Naive thymus-derived CD4-positive, alpha-beta T cell (primary cell): ENCODE data around the gene THSD4. TPM values are rescaled to one million over a fixed set of nuclear protein-coding genes. Genes with fewer than 3 reads are reported as not detected.

Source experiments
- ATAC-seq: fragments of 150-1000 bp; cut with Tn5 transposase; 2 replicates; pipeline ENCODE4 v1.10.0; 2021; ENCODE audit warnings: mild to moderate bottlenecking, moderate library complexity
- CTCF ChIA-PET: fragments of 350-600 bp; sonication (Branson Sonifier 250); formaldehyde crosslinking; loops from one replicate; lab custom pipeline; 2021; ENCODE audit warnings: antibody characterized with exemption; lab: Charles Lee
- POLR2A ChIA-PET: fragments of 350-600 bp; sonication (Branson Sonifier 250); formaldehyde crosslinking; loops from one replicate; lab custom pipeline; 2021; ENCODE audit warnings: antibody characterized with exemption, inconsistent platforms; lab: Charles Lee
- DNase-seq, 9 donors: peaks; one replicate each; pipeline versions ENCODE4 v3.0.0 to v3.0.0-alpha.2; 2020 to 2022; ENCODE audit warnings: mixed read lengths in 1 of 9
- H3K27ac ChIP-seq: one replicate; pipeline ENCODE4 v1.7.0; 2013; ENCODE audit warnings: mild to moderate bottlenecking, low read depth, low read length, moderate library complexity
- H3K27me3 ChIP-seq, 2 donors: one replicate each; pipeline ENCODE4 v1.7.0; 2013; ENCODE audit warnings: low read length in 2 of 2, mild to moderate bottlenecking in 2 of 2, moderate library complexity in 2 of 2; ENCODE audit not compliant: control insufficient read depth in 2 of 2, insufficient read depth in 2 of 2
- H3K36me3 ChIP-seq, 3 experiments: 1 replicate in 2 of 3; 2 replicates in 1 of 3; pipeline ENCODE4 v1.7.0; 2013; ENCODE audit warnings: low read length in 3 of 3, mild to moderate bottlenecking in 3 of 3, moderate library complexity in 1 of 3; ENCODE audit not compliant: insufficient read depth in 3 of 3, control insufficient read depth in 2 of 3
- H3K4me1 ChIP-seq, 2 donors: one replicate each; pipeline ENCODE4 v1.7.0; 2013; ENCODE audit warnings: low read length in 2 of 2, mild to moderate bottlenecking in 2 of 2, moderate library complexity in 1 of 2; ENCODE audit not compliant: control insufficient read depth in 2 of 2, insufficient read depth in 2 of 2
- H3K4me3 ChIP-seq: 2 replicates; pipeline ENCODE4 v1.7.0; 2013; ENCODE audit warnings: mild to moderate bottlenecking, low read length
- H3K9me3 ChIP-seq, 3 experiments: 1 replicate in 2 of 3; 2 replicates in 1 of 3; pipeline ENCODE4 v1.7.0; 2013; ENCODE audit warnings: low read length in 3 of 3; ENCODE audit not compliant: control insufficient read depth in 2 of 3
- H3K27ac Mint-ChIP-seq, 9 donors: one replicate each; pipeline ENCODE4 v1.8.0; 2020 to 2022; ENCODE audit warnings: mixed read lengths in 9 of 9, mild to moderate bottlenecking in 8 of 9, moderate library complexity in 5 of 9, inconsistent platforms in 2 of 9
- H3K27me3 Mint-ChIP-seq, 5 donors: one replicate each; pipeline ENCODE4 v1.8.0; 2021 to 2022; ENCODE audit warnings: mixed read lengths in 5 of 5, mild to moderate bottlenecking in 1 of 5
- H3K36me3 Mint-ChIP-seq, 5 donors: one replicate each; pipeline ENCODE4 v1.8.0; 2020 to 2022; ENCODE audit warnings: mixed read lengths in 5 of 5, mild to moderate bottlenecking in 3 of 5, inconsistent platforms in 1 of 5
- H3K4me1 Mint-ChIP-seq, 7 donors: one replicate each; pipeline ENCODE4 v1.8.0; 2020 to 2022; ENCODE audit warnings: mixed read lengths in 7 of 7, mild to moderate bottlenecking in 3 of 7, inconsistent platforms in 1 of 7
- H3K4me3 Mint-ChIP-seq, 10 donors: one replicate each; pipeline ENCODE4 v1.8.0; 2020 to 2022; ENCODE audit warnings: mild to moderate bottlenecking in 10 of 10, mixed read lengths in 10 of 10, moderate library complexity in 6 of 10, inconsistent platforms in 2 of 10
- H3K9me3 Mint-ChIP-seq, 11 donors: one replicate each; pipeline ENCODE4 v1.8.0; 2020 to 2022; ENCODE audit warnings: mixed read lengths in 11 of 11, mild to moderate bottlenecking in 4 of 11, inconsistent platforms in 1 of 11, moderate library complexity in 1 of 11
- intact Hi-C, 2 donors: fragments of 100-400 bp; cut with micrococcal nuclease; formaldehyde crosslinking; loops; one replicate each; pipeline ENCODE4 v1.15.1; 2023
- polyA plus RNA-seq, 2 donors: library from polyadenylated mRNA; unstranded; fragments of 300-500 nt; fragmentation: Illumina TruSeq; gene quantifications; one replicate each; pipeline ENCODE4 v1.2.3, GENCODE V29; 2021
- total RNA-seq, 6 experiments: library from RNA in 5 of 6; stranded (reverse) in 5 of 6; gene quantifications; 1 replicate in 5 of 6; 2 replicates in 1 of 6; pipeline ENCODE4 v1.2.3 and lab custom pipeline; 2021 to 2026

Gene THSD4
- total and polyA plus RNA-seq, 7 experiments from 2014 or later = not detected

- Histone ChIP-seq H3K36me3 (no peaks in the 10 kb centered on the region), H3K27me3 (no peaks in the 10 kb centered on the region), H3K27ac (no peak overlapping the region), H3K4me1 (no peaks in the 10 kb centered on the region), H3K4me3 (no peak overlapping the region), H3K9me3 (no peaks in the 10 kb centered on the region)
- ChIA-PET CTCF (no interaction called here), POLR2A (no interaction called here)
- intact Hi-C loops = no loop called here
- Mint-ChIP-seq H3K9me3 (peaks cover 0 to 3% (median 0%) of the 10 kb centered on the region in 11 donors), H3K4me3 (no peak overlapping the region), H3K27me3 (peaks cover 8 to 32% (median 18%) of the 10 kb centered on the region in 5 donors), H3K36me3 (no peaks in the 10 kb centered on the region), H3K27ac (no peak overlapping the region), H3K4me1 (no peaks in the 10 kb centered on the region)
- DNase-seq (no peak), ATAC-seq (no peak)
Observed at GRCh38 chr15:71220828-71221227, 105.6 kb downstream of the THSD4 start.

DNA sequence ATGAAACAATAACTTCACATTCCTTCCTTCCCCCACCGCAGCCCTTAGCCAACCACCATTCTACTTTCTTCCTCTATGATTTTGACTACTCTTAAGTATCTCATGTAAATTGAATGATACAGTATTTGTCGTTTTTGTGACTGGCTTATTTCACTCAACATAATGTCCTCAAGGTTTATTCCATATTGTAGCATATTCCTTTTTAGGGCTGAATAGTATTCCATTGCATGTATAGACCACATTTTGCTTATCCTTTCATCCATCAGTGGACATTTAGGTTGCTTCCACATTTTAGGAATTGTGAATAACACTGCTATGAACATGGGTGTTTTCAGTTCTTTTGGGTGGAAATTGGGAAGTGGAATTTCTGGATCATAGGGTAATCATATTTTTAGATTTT is 106.1 kb downstream of the THSD4 start:
- ChIA-PET CTCF (no interaction called here), POLR2A (no interaction called here)
- H3K4me3 ChIP-seq = no peak overlapping the region
- H3K27me3 ChIP-seq = no peaks in the 10 kb centered on the region
- Mint-ChIP-seq H3K36me3 (no peaks in the 10 kb centered on the region), H3K9me3 (peaks cover 0 to 3% (median 0%) of the 10 kb centered on the region in 11 donors), H3K27me3 (peaks cover 6 to 26% (median 13%) of the 10 kb centered on the region in 5 donors), H3K4me3 (no peak overlapping the region), H3K4me1 (no peaks in the 10 kb centered on the region), H3K27ac (no peak overlapping the region)
- no peak overlapping the region for H3K27ac ChIP-seq
- ATAC-seq (no peak), DNase-seq (no peak)
- no peaks in the 10 kb centered on the region for H3K36me3 ChIP-seq
- intact Hi-C loops = no loop called here
- H3K9me3 ChIP-seq = no peaks in the 10 kb centered on the region
- H3K4me1 ChIP-seq = no peaks in the 10 kb centered on the region

DNA sequence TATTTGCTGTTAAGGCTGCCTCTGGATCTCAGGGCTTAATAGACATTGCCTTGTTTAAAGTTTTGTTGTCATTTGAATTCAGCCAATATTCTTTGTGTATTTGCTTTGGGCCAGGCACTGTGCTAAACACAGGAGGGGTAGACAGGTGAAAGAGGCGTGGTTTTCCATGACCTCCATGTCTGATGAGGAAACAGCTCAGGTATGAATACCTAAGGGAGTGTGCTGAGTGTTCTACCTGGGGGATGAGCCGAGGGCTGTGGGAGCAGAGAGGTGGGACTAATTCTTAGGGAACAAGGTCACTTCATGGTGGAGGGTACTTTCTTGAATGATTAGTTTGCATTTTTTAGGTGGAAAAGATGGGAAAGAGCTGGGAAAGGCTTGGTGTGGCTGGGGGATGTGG is 108.2 kb downstream of the THSD4 start:
- H3K27ac ChIP-seq = no peak overlapping the region
- no peaks in the 10 kb centered on the region for H3K36me3 Mint-ChIP-seq
- CTCF ChIA-PET = no interaction called here

DNA sequence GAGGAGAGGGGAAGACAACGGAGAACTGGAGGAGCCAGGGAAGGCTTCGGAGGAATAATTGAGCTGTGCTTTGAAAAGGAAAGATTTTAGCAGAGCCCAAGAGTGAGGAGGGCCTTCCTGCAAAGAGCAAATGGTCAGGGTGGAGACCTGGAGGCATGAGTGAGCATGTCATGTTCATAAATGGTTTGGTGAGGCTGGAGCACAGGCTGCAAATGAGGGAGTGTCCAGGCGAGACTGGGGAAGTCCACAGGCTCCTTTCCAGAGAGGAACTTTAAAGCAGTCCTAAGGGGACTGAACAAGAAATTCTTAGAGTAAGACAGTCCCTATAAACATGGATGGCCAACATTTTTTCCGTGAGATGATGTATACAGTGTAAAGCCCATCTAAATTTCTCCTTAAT is 108.8 kb downstream of the THSD4 start:
- H3K27ac ChIP-seq = no peak overlapping the region
- no peaks in the 10 kb centered on the region for H3K4me1 Mint-ChIP-seq
- no peaks in the 10 kb centered on the region for H3K36me3 ChIP-seq
- no peaks in the 10 kb centered on the region for H3K9me3 ChIP-seq
- POLR2A ChIA-PET = no interaction called here
- ATAC-seq (no peak), DNase-seq (no peak)
- H3K9me3 Mint-ChIP-seq = peaks cover 0 to 3% (median 0%) of the 10 kb centered on the region in 11 donors
- no peak overlapping the region for H3K27ac Mint-ChIP-seq
- CTCF ChIA-PET = no interaction called here
- no peaks in the 10 kb centered on the region for H3K4me1 ChIP-seq
- no peaks in the 10 kb centered on the region for H3K27me3 ChIP-seq
- no peak overlapping the region for H3K4me3 ChIP-seq
- no peak overlapping the region for H3K4me3 Mint-ChIP-seq
- intact Hi-C loops = no loop called here
- peaks cover 5 to 16% (median 8%) of the 10 kb centered on the region in 5 donors for H3K27me3 Mint-ChIP-seq
- no peaks in the 10 kb centered on the region for H3K36me3 Mint-ChIP-seq

More for the DNA sequence above, 108.2 kb downstream of the THSD4 start:
- no peak for ATAC-seq
- Histone ChIP-seq H3K9me3 (no peaks in the 10 kb centered on the region), H3K36me3 (no peaks in the 10 kb centered on the region), H3K4me3 (no peak overlapping the region), H3K4me1 (no peaks in the 10 kb centered on the region), H3K27me3 (no peaks in the 10 kb centered on the region)
- no peak for DNase-seq
- POLR2A ChIA-PET = no interaction called here
- Mint-ChIP-seq H3K27ac (no peak overlapping the region), H3K9me3 (peaks cover 0 to 3% (median 0%) of the 10 kb centered on the region in 11 donors), H3K4me3 (no peak overlapping the region), H3K4me1 (no peaks in the 10 kb centered on the region), H3K27me3 (peaks cover 5 to 12% (median 9%) of the 10 kb centered on the region in 5 donors)
- intact Hi-C loops = no loop called here

GRCh38 chr15:71225851-71226250 is 110.6 kb downstream of the THSD4 start:
- no peaks in the 10 kb centered on the region for H3K36me3 Mint-ChIP-seq
- H3K9me3 ChIP-seq = no peaks in the 10 kb centered on the region
- peaks cover 5 to 18% (median 9%) of the 10 kb centered on the region in 5 donors for H3K27me3 Mint-ChIP-seq
- H3K27ac ChIP-seq = no peak overlapping the region
- no peak overlapping the region for H3K4me3 Mint-ChIP-seq
- ChIA-PET CTCF (no interaction called here), POLR2A (no interaction called here)
- H3K9me3 Mint-ChIP-seq = peaks cover 0 to 3% (median 0%) of the 10 kb centered on the region in 11 donors
- H3K4me3 ChIP-seq = no peak overlapping the region
- no peaks in the 10 kb centered on the region for H3K4me1 Mint-ChIP-seq
- DNase-seq = no peak
- no peak overlapping the region for H3K27ac Mint-ChIP-seq
- H3K36me3 ChIP-seq = no peaks in the 10 kb centered on the region
- H3K27me3 ChIP-seq = no peaks in the 10 kb centered on the region
- H3K4me1 ChIP-seq = no peaks in the 10 kb centered on the region
- no peak for ATAC-seq
- intact Hi-C loops = no loop called here

DNA sequence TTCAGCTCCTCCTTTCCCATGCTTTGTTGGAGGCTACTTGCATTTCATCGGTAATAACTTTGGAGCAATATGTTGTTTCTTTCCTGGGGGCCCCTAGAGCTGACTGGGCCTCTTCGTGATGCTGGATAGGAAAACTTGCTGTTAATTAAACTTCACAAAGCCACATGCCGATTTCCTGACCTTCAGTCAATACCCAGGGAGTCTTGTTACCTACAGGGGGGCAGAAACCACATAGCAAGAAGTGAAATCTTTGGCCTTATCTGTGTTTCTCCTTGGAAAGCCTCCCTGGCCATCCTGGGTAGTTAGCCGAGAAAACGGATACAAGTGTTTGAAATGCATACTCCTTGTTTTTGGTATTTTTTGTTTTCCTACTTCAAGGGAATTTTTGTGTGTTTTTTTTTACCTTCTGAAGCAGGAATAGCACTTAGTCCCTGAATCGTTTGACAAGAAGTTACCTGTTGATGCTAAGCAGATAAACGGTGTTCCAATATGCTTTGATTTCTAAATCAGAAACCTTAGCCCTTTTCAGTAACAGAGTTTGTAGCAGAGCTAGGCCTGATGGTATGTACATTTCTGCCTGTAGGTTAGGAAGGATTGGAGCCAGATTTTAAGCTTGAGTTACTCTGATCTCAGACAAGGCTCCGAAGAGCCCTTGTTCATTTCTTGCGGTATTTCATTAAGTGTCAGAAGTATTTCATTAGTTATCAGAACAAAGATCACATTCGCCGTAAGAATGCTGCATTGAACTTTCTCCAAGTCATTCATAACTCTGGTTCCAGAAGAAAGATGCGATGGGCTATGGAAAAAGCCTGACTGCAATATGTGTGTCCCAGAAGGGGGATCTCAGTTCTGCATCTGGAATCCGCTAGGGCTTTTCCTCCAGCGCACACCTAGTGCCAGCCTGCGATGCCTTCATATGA is 111.5 kb downstream of the THSD4 start:
- peaks cover 0 to 3% (median 0%) of the 10 kb centered on the region in 11 donors for H3K9me3 Mint-ChIP-seq
- no peak overlapping the region for H3K4me3 ChIP-seq
- no peaks in the 10 kb centered on the region for H3K4me1 ChIP-seq
- intact Hi-C loops = no loop called here
- ChIA-PET POLR2A (no interaction called here), CTCF (no interaction called here)
- H3K36me3 ChIP-seq = no peaks in the 10 kb centered on the region
- H3K36me3 Mint-ChIP-seq = no peaks in the 10 kb centered on the region
- no peaks in the 10 kb centered on the region for H3K9me3 ChIP-seq
- H3K27ac ChIP-seq = no peak overlapping the region
- no peak for ATAC-seq
- H3K27me3 ChIP-seq = no peaks in the 10 kb centered on the region
- DNase-seq = no peak
- peaks cover 3 to 18% (median 11%) of the 10 kb centered on the region in 5 donors for H3K27me3 Mint-ChIP-seq
- no peak overlapping the region for H3K4me3 Mint-ChIP-seq
- H3K4me1 Mint-ChIP-seq = no peaks in the 10 kb centered on the region
- H3K27ac Mint-ChIP-seq = no peak overlapping the region

GRCh38 chr15:71228403-71228802 is 113.1 kb downstream of the THSD4 start:
- Histone ChIP-seq H3K27ac (no peak overlapping the region), H3K36me3 (no peaks in the 10 kb centered on the region), H3K27me3 (no peaks in the 10 kb centered on the region), H3K9me3 (no peaks in the 10 kb centered on the region), H3K4me1 (no peaks in the 10 kb centered on the region), H3K4me3 (no peak overlapping the region)
- Mint-ChIP-seq H3K4me3 (no peak overlapping the region), H3K27ac (no peak overlapping the region), H3K9me3 (peaks cover 0 to 3% (median 0%) of the 10 kb centered on the region in 11 donors), H3K36me3 (no peaks in the 10 kb centered on the region), H3K27me3 (peaks cover 7 to 17% (median 12%) of the 10 kb centered on the region in 5 donors), H3K4me1 (no peaks in the 10 kb centered on the region)
- POLR2A ChIA-PET = no interaction called here
- DNase-seq (no peak), ATAC-seq (no peak)
- CTCF ChIA-PET = interaction anchor here (1.2 kb wide), 1 partner anchor 10 kb away, joined by 4 read pairs; no protein-coding TSS in a partner anchor
- intact Hi-C loops = no loop called here
